GM19324 (cell line): ENCODE results near the gene LRRC46.
A peak's percentile ranks its signal among the peaks of the same experiment; 100 is the strongest.

ENCODE experiments used
- ATAC-seq: cut with Tn5 transposase; IDR thresholded peaks from one replicate; pipeline ENCODE4 v1.9.1; 2021; ENCODE audit warnings: mild to moderate bottlenecking, moderate library complexity; ENCODE audit not compliant: unreplicated experiment, low FRiP score

The LRRC46 gene

DNA sequence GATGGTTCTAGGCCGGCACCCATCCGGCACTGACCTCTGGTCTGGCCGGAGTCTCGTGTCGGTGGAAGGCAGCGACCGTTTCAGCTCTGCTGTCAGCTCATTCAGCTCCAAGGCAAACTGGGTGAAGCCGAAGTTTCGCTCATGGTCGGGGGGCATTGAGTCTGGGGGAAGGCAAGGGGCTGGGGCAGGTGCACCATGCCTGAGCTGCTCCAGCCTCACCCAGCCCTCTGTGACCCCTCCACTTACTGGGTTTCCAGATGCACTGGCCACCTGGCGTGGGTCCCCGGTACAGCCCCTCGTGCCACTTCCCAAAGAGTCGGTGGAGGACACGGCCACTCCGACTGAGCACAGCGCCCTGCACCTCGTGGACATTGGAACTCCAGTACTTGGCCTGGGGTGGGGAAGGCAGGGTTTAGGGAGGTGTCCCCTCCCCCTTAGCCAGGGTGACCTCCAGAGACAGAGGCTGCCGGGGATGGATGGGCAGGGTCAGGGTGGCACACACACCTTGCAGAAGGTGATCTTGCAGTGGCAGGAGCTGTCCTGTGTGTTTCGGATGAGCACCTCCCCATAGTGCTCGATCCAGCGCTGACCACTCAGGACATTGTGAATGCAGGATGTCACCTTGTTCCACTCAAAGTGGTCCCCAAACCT is 22.5 kb upstream of the LRRC46 start:
- ATAC-seq: no peak

DNA sequence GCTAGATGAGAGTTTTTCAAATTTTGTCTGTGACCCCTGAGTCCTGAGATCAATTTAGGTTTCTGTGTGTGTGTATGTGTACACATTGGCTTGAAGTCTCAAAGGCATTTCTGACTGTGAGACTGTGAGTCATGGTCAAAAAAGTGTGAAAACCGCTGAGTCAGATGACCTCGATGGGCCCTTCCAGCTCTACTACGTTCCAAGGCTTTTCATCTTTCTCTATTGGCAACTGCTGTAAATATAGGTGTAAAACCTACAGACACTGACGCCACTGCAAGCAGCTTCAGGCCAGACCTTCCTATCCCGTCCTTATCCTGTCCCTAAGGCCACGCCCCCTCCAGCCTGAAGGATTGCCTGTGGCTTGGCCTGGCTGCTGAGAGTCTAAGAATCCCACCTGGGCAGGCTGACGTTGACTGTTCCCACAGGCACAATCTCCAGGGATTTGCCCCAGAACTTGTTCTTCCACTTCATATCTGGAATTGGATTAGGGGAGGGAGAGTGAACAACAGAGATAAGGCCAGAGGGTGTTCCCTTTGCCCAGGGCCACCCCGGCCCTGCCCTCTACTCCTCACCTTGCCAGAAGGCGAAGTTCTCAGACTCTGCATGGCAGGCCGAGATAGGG is 21.2 kb upstream of the LRRC46 start:
- ATAC-seq: no peak

DNA sequence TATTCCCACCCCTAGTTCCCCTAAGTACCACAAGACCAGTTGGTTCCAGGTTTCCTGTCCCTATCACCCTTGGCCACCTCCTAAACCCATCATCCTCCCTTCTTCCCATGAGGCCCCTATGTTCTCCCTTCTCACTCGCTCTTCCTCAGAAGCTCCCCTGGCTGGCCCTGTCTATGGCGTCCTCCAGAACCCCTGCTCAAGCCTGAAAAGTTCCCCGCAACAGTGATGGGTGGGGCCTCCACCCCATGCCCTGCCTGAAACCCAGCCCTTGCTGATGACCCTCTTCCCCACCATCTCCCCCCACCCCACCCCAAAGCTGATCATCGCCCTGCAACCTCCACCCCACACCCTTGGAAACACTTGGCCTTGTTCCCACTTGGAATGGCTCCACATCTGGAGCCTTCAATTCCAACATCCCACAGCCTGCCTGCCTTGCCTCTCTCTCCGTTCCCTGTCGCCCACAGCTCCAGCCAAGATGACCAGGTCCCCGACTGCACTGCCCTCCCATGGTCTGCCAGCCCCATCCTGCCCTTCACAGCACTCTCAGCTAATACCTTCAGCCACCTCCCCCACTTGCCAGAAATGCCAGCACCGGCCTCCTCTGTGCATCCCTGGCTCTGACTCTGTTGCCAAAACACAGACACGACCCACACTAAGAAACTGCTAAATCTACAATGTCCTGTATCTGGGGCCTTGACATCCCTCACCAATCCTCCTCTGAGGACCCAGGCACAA is 20.4 kb upstream of the LRRC46 start:
- no peak for ATAC-seq

DNA sequence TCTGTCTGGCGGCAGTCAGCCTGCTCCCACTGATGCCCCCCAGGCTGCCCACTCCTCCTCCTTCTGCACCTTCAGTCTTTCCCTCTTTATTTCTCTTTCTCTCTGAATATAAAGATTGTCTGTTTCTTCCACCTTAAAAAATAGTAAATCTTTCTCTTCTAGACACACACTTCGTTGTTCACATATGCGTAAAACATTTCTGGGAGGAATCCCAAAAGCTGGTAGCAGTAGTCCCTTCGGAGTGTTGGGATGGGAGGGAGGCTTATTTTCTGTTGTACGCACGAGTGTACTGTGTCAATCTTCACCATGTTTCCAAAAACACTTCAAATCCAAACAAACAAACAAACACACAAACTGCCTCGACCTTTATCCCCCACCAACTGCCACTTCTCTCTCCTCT is 19.8 kb upstream of the LRRC46 start:
- ATAC-seq: no peak

- no peak for ATAC-seq
Measured at GRCh38 chr17:47812146-47812920, 19.1 kb upstream of the LRRC46 start.

GRCh38 chr17:47813077-47813476 is 18.4 kb upstream of the LRRC46 start:
- no peak for ATAC-seq

DNA sequence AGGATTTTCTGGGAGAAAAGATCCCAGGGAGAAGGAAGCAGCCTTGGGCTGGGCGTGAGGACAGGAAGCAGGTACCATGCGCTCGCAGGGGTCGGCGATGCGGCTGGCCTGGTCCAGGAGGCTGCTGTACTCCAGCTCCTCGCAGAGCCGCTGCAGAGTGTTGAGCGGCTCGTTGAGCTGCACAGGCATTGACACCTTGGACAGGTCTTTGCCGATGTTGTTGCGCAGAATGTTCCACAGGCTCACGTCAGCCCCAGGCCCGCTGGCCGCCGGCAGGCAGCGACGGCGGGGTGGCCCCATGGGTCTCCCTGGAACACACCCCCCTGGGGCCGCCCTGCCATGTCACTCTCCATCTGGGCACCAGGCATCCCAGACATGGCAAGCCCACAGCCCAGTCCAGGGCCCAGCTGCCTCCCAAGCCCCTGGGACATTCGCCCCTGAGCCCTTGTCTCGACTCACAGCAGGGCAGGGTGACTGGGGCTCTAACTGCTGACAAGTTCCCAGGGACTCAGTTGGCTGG is 17.9 kb upstream of the LRRC46 start:
- ATAC-seq: no peak

DNA sequence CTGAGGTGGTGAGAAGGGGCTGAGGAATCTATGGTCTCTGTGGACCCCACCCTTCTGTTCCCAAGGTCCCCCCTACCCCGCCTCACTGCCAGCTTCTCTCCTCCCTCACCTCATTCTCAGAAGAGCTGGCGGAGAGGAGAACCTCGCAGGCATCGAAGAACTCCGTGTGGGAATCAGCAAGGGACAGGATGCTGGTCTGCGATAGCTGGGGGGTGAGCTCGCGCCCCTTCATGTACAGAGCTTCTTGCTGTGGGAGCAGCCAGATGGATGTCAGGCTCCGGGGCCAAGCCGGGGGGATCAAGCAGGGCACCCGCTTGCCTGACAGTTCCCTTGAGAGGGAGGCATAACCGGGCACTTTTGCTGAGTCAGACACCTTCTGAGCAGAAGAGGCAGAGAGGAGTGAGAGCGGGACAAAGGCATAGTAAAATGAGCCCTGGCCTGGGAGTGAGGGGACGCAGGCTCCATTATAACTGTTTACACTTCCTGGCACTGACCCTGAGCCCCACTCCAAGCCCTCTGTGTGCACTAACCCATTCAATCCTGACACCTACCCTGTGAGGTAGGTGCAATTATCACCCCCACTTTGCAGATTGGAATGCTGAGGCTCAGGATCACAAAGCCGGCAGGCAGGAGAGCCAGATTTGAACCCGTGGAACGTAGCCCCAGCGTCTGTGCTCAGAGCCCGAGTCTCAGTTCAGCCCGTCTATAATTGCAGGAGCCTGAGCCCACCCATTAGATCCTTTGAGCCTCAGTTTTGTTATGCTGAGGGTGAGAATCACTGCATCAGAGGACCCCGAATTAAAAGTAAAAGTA is 16.2 kb upstream of the LRRC46 start:
- no peak for ATAC-seq

DNA sequence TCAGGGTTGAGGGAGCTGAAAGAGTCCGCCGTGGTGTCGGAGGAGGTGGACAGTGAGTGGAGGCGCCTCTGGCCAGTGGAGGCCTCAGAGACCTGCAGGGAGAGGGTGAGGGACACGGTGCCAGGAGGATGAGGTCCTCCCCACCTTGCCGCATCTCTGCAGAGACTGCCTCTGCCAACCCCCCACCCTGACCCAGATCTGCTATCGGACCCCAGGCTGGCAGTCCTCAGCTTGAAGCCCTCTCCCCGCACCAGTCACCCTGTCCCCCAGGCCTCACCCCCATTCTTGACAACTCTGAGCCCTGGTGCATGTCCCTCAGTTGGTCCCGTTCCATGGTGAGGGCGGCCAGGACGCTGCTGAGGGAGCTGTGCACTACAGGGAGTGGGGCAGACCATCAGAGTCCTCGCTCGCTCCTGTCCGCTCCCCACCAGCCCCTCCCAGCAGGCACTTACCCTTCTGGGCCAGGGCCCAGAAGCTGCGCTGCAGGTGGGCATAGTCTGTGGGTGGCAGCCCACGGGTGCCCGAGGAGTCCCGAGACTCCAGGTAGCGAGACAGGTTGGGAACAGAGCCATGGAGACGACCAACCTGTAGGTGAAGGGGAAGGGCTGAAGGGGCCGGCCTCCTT is 15.2 kb upstream of the LRRC46 start:
- no peak for ATAC-seq

- no peak for ATAC-seq
Measured at GRCh38 chr17:47816947-47817346, 14.5 kb upstream of the LRRC46 start.

GRCh38 chr17:47818002-47818695 is 13.3 kb upstream of the LRRC46 start:
- no peak for ATAC-seq

DNA sequence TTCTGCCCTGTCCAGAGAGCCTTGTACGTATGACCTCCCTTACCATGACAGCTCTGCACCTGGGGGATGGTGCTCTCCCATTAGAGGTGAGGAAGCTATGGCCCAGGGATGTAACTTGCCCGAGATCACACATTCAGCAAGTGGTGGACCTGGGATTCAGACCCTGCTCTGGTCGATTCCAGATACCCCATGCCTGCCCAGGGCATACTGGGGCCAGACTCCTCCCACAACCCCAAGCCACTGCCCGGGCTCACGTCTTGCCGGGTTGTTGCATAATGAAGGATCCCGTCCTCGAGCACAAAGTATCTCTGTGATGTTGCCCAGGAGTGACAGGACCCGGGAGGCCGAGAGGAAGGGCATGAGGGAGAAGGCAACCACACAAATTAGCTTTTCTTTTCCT is 12.0 kb upstream of the LRRC46 start:
- ATAC-seq: no peak

DNA sequence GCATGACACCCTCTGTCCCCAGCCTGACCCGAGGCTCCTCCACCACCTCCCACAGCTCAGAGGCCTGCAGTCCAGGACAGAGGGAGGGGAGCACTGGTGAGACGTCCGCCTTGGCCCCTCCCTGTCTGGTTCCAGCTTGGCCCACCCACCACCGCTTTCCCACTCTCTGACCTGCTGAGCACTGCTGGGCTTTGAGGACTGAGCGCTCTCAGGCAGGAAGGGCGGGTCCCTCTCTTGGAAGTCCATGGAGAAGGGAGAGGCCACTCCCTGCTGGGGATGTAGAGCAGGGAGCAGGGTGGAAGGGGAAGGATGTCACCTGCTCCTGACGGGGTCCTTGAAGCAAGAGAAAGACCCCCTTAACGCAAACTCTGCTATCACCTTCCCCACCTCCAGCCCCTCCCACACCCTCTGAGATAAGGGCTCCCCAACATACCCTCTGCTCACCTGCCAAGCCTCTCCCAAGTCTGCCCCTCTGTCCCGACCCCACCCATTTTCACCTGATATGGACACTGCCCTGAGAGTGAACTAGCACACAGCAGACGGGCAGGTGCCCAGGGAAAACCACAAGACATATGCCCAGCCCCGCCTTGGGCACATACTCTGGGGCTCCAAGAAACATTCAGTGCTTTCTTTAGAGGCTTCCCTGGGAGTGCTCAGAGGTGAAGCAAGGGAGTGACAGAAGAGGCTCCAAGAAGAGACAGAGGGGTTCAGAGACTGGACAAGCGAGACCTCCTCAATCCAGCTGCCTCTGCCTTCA is 11.3 kb upstream of the LRRC46 start:
- no peak for ATAC-seq

DNA sequence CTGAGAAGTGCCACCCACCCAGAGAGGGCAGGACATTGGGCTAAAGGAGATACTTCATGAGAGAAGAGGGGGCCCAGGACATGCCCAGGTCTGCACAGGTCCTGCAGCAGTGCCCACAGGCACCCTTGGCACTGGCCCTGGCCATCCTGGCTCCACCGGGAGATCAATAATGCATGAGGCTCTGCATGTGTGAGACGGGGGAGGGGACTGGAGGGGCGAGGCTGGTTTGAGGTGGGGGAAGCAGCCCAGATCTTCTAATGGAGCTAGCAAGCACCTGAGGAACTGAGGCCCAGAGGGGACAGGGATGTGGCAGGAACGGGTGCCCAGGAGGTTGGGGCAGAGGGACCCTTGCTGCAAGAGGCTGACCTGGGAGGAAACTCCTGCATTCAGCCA is 10.4 kb upstream of the LRRC46 start:
- ATAC-seq: no peak

GRCh38 chr17:47821424-47822391 is 9.8 kb upstream of the LRRC46 start, which contains the start of gene OSBPL7:
Gene OSBPL7 (minus strand): TSS chr17:47821794. CDS start chr17:47820278, 1,516 bp downstream.
- peak; percentile 74 for ATAC-seq

- no peak for ATAC-seq
Measured at GRCh38 chr17:47822785-47823184, 8.7 kb upstream of the LRRC46 start.

- no peak for ATAC-seq
Measured at GRCh38 chr17:47823519-47823918, 8.0 kb upstream of the LRRC46 start.
